ENCODE measurements around the gene AKAP6.
"Not testable (repeated sequence)": the region's sequence is repeated elsewhere in the genome, so short reads cannot be mapped to it uniquely, and the experiment has no call there.

AKAP6 gene

GRCh38 chr14:32576977-32577376, 247.9 kb downstream of the AKAP6 start:
- DNase-seq (ENCODE audit: low read depth in 2 of 2) = no peak

GRCh38 chr14:32578181-32578580, 249.1 kb downstream of the AKAP6 start:
- no peak for DNase-seq (ENCODE audit: low read depth in 2 of 2)

GRCh38 chr14:32583427-32583826, 254.3 kb downstream of the AKAP6 start:
- not testable (repeated sequence) for DNase-seq (ENCODE audit: low read depth in 2 of 2)

- no peak for DNase-seq (ENCODE audit: low read depth in 2 of 2)
Measured at GRCh38 chr14:32584079-32584478, 255.0 kb downstream of the AKAP6 start.

- DNase-seq (ENCODE audit: low read depth in 2 of 2) = no peak
Measured at GRCh38 chr14:32587461-32587860, 258.4 kb downstream of the AKAP6 start.

GRCh38 chr14:32588448-32589320, 259.6 kb downstream of the AKAP6 start:
- no peak for DNase-seq (ENCODE audit: low read depth in 2 of 2)

- no peak for DNase-seq (ENCODE audit: low read depth in 2 of 2)
Measured at GRCh38 chr14:32590157-32590556, 261.1 kb downstream of the AKAP6 start.

GRCh38 chr14:32593290-32593942, 264.3 kb downstream of the AKAP6 start:
- no peak for DNase-seq (ENCODE audit: low read depth in 2 of 2)

- DNase-seq (ENCODE audit: low read depth in 2 of 2) = no peak
Measured at GRCh38 chr14:32594766-32595165, 265.7 kb downstream of the AKAP6 start.

- no peak for DNase-seq (ENCODE audit: low read depth in 2 of 2)
Measured at GRCh38 chr14:32595497-32595896, 266.4 kb downstream of the AKAP6 start.

- DNase-seq (ENCODE audit: low read depth in 2 of 2) = no peak
Measured at GRCh38 chr14:32596390-32596789, 267.3 kb downstream of the AKAP6 start.

GRCh38 chr14:32597771-32598170, 268.7 kb downstream of the AKAP6 start:
- DNase-seq (ENCODE audit: low read depth in 2 of 2) = no peak

- no peak for DNase-seq (ENCODE audit: low read depth in 2 of 2)
Measured at GRCh38 chr14:32601069-32601468, 272.0 kb downstream of the AKAP6 start.

GRCh38 chr14:32601906-32602305, 272.8 kb downstream of the AKAP6 start:
- DNase-seq (ENCODE audit: low read depth in 2 of 2) = no peak

GRCh38 chr14:32602699-32603098, 273.6 kb downstream of the AKAP6 start:
- no peak for DNase-seq (ENCODE audit: low read depth in 2 of 2)

- DNase-seq (ENCODE audit: low read depth in 2 of 2) = no peak
Measured at GRCh38 chr14:32603992-32604565, 275.0 kb downstream of the AKAP6 start.

GRCh38 chr14:32606301-32606700, 277.2 kb downstream of the AKAP6 start:
- no peak for DNase-seq (ENCODE audit: low read depth in 2 of 2)

GRCh38 chr14:32607399-32607798, 278.3 kb downstream of the AKAP6 start:
- DNase-seq (ENCODE audit: low read depth in 2 of 2) = no peak

GRCh38 chr14:32608857-32609256, 279.8 kb downstream of the AKAP6 start:
- DNase-seq (ENCODE audit: low read depth in 2 of 2) = no peak

GRCh38 chr14:32609388-32609787, 280.3 kb downstream of the AKAP6 start:
- no peak for DNase-seq (ENCODE audit: low read depth in 2 of 2)

- no peak for DNase-seq (ENCODE audit: low read depth in 2 of 2)
Measured at GRCh38 chr14:32611752-32612151, 282.7 kb downstream of the AKAP6 start.

GRCh38 chr14:32618991-32619390, 289.9 kb downstream of the AKAP6 start:
- no peak for DNase-seq (ENCODE audit: low read depth in 2 of 2)

GRCh38 chr14:32620303-32620702, 291.2 kb downstream of the AKAP6 start:
- DNase-seq (ENCODE audit: low read depth in 2 of 2) = no peak
